ENCODE measurements around the gene CLMN. TPM values are rescaled to one million over a fixed set of nuclear protein-coding genes. Genes with fewer than 3 reads are reported as not detected.

The CLMN gene, protein sequence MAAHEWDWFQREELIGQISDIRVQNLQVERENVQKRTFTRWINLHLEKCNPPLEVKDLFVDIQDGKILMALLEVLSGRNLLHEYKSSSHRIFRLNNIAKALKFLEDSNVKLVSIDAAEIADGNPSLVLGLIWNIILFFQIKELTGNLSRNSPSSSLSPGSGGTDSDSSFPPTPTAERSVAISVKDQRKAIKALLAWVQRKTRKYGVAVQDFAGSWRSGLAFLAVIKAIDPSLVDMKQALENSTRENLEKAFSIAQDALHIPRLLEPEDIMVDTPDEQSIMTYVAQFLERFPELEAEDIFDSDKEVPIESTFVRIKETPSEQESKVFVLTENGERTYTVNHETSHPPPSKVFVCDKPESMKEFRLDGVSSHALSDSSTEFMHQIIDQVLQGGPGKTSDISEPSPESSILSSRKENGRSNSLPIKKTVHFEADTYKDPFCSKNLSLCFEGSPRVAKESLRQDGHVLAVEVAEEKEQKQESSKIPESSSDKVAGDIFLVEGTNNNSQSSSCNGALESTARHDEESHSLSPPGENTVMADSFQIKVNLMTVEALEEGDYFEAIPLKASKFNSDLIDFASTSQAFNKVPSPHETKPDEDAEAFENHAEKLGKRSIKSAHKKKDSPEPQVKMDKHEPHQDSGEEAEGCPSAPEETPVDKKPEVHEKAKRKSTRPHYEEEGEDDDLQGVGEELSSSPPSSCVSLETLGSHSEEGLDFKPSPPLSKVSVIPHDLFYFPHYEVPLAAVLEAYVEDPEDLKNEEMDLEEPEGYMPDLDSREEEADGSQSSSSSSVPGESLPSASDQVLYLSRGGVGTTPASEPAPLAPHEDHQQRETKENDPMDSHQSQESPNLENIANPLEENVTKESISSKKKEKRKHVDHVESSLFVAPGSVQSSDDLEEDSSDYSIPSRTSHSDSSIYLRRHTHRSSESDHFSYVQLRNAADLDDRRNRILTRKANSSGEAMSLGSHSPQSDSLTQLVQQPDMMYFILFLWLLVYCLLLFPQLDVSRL
- total RNA-seq (2011; cell fraction: chromatin; rRNA removed; ENCODE audit: low replicate concordance) = 0.37 and 1.2 TPM in 2 replicates
- total RNA-seq (2011; cell fraction: nucleolus; rRNA removed) = 0.17 and 0.39 TPM in 2 replicates
- total RNA-seq (2011; cell fraction: nucleoplasm; rRNA removed) = 0.15 and 0.51 TPM in 2 replicates
- total RNA-seq (2014; rRNA removed) (under 0.01 TPM in 1 of 2 replicates, not detected in the other), total RNA-seq (2014; rRNA removed; fragmentation: Illumina TruSeq; extraction: Trizol) (0.04 and 0.06 TPM in 2 replicates), total RNA-seq (2015; rRNA removed; fragmentation: Illumina TruSeq; extraction: Trizol) (not detected in 2 replicates), total RNA-seq (2021) (0.09 and 0.18 TPM in 2 replicates), polyA plus RNA-seq (2011; rRNA removed) (0.11 and 0.14 TPM in 2 replicates), polyA plus RNA-seq (2014; fragmentation: Illumina TruSeq; extraction: Trizol) (0.07 and 0.10 TPM in 2 replicates), polyA plus RNA-seq (2014; fragmentation: Nextera tagmentation; extraction: Ambion mirVana) (not detected), polyA plus RNA-seq (2014; rRNA removed) (0.01 TPM in 2 replicates), polyA minus RNA-seq (2011; rRNA and poly(A)+ RNA removed) (0.09 and 0.21 TPM in 2 replicates), Bru-seq, nascent RNA (percentile 19 among the genes with signal in this experiment), BruChase-seq, experiment 1, labeled RNA remaining after a 2-hour chase (percentile 18 among the genes with signal in this experiment), BruChase-seq, experiment 2, labeled RNA remaining after a 6-hour chase (percentile 15 among the genes with signal in this experiment)
- 0.01 and 0.06 TPM in 2 replicates for polyA plus RNA-seq (2011; cell fraction: cytosol; rRNA removed)
- 0.20 and 0.21 TPM in 2 replicates for polyA plus RNA-seq (2011; cell fraction: nucleus; rRNA removed)
- polyA plus RNA-seq (2012) = 0.03 and 0.16 TPM in 2 replicates
- polyA minus RNA-seq (2011; cell fraction: cytosol; rRNA and poly(A)+ RNA removed) = 0.29 TPM in 1 of 2 replicates, not detected in the other
- 0.13 TPM in 1 of 2 replicates, not detected in the other for polyA minus RNA-seq (2011; cell fraction: nucleus; rRNA and poly(A)+ RNA removed)
- long read RNA-seq, experiment 1 = 0 reads
- long read RNA-seq, experiment 2 = 0 reads
- long read RNA-seq, experiment 3 = 0 reads

DNA sequence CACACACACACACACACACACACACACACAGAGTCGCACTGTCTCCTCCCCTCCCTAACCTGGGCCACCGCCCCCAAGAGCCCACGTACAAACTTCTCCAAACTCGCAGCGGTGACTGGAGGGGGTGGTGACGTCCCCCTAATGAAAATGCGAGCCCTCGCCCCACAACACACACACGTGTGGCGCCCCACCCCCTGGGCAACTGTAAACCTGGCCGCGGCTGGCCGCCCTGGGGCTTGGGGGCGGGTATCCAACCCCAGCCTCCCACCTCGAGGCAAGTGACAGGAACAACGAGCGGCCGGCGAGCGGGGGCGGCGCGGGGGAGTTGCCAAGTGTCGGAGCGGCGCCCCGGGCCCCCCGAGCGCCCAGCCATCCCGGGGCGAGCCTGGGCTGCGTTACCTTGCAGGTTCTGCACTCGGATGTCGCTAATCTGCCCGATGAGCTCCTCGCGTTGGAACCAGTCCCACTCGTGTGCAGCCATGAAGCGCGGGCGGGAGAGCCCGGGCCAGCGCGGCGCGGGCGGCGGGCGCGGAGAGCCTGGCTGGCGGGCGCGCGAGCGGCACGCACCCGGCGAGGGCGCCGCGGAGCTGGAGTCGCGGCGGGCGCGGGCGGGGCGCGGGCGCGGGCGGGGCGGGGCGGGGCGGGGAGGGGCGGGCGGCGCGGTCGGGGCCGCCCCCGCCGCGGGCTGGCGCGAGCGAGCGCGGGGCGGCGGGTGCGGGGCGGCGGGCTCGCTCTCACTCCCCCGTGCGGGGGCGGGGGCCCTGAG lies at the start of gene CLMN:
Gene CLMN, minus strand, starts transcription at position 597 of the 766 bp plus-strand sequence. Its CDS starts 116 bp downstream, at position 481.
- Histone ChIP-seq H3K4me3 (peak within 1 kb of the TSS; percentile 41), H3K36me3 (ENCODE audit: control insufficient read depth, insufficient read depth, low read length) (no peaks in the 10 kb centered on the region), H4K20me1 (replicated peaks; ENCODE audit: control insufficient read depth, insufficient read depth, low read length) (no peaks in the 10 kb centered on the region), H3K27me3 (ENCODE audit: control insufficient read depth in 2 of 2, insufficient read depth in 2 of 2, low read length in 2 of 2) (peaks cover 0 to 37% of the 10 kb centered on the region in 2 experiments; a peak in 3 of 5 replicates), H3K9me1 (ENCODE audit: control insufficient read depth, insufficient read depth, low read length) (no peaks in the 10 kb centered on the region), H2AFZ (ENCODE audit: low read depth, low read length) (peak within 1 kb of the TSS; percentile 66; the same call in 1 of the 2 replicates), H3K4me2 (ENCODE audit: insufficient read depth, low read length) (peak within 1 kb of the TSS; percentile 66), H3K9ac (ENCODE audit: insufficient read depth in 1 of 2, low read depth in 2 of 2, low read length in 2 of 2) (peak within 1 kb of the TSS in 1 of 2 experiments; percentile 85; a peak in 2 of 4 replicates), H3K9me3 (replicated peaks; ENCODE audit: control insufficient read depth, insufficient read depth, low read depth, low read length) (no peaks in the 10 kb centered on the region), H3K27ac (ENCODE audit: extremely low read depth, low read depth, low read length) (no peak within 1 kb of the TSS), H3K79me2 (ENCODE audit: control insufficient read depth, insufficient read depth, low read length) (no peaks in the 10 kb centered on the region), H3K4me1 (replicated peaks in 1 of 2; ENCODE audit: control insufficient read depth in 2 of 2, insufficient read depth in 2 of 2, low read length in 2 of 2) (peaks cover 0 to 12% of the 10 kb centered on the region in 2 experiments; a peak in 2 of 5 replicates)
- 0% methylated on average over 4 of the region's 98 CpGs for WGBS (ENCODE audit: insufficient coverage, low coverage, missing lambda C conversion rate)
- intact Hi-C loops (cut with micrococcal nuclease) (no loop called here), in situ Hi-C loops (cut with MboI) (no loop called here)
- DNase-seq (ENCODE audit: extremely low read depth in 1 of 4, low spot score in 3 of 4) (peak; percentile 23 to 87 (median 78)), FAIRE-seq (no peak), ATAC-seq (peak; percentile 83)
- CTCF ChIA-PET (ENCODE audit: low intra/inter-chr PET ratio) = no interaction called here
- no TSS peak for BruUV-seq (replicated peaks)
- POLR2A ChIA-PET = no interaction called here
- no peak for TF ChIP-seq PURB (CRISPR knock-in tag; IDR thresholded peaks at IDR 0.05; ENCODE audit: low read depth)
- TF ChIP-seq SLC30A9 (CRISPR knock-in tag; IDR thresholded peaks at IDR 0.05) = no peak
- TF ChIP-seq EGR1 (conservative IDR thresholded peaks at IDR 0.05) = peak; percentile 78
- TF ChIP-seq, protein P1, sequence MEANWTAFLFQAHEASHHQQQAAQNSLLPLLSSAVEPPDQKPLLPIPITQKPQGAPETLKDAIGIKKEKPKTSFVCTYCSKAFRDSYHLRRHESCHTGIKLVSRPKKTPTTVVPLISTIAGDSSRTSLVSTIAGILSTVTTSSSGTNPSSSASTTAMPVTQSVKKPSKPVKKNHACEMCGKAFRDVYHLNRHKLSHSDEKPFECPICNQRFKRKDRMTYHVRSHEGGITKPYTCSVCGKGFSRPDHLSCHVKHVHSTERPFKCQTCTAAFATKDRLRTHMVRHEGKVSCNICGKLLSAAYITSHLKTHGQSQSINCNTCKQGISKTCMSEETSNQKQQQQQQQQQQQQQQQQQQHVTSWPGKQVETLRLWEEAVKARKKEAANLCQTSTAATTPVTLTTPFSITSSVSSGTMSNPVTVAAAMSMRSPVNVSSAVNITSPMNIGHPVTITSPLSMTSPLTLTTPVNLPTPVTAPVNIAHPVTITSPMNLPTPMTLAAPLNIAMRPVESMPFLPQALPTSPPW (CRISPR knock-in tag; IDR thresholded peaks at IDR 0.05) = 0 out of 2 replicates have a peak, but pooled peaks have one; percentile 32
- TF ChIP-seq, protein P2, sequence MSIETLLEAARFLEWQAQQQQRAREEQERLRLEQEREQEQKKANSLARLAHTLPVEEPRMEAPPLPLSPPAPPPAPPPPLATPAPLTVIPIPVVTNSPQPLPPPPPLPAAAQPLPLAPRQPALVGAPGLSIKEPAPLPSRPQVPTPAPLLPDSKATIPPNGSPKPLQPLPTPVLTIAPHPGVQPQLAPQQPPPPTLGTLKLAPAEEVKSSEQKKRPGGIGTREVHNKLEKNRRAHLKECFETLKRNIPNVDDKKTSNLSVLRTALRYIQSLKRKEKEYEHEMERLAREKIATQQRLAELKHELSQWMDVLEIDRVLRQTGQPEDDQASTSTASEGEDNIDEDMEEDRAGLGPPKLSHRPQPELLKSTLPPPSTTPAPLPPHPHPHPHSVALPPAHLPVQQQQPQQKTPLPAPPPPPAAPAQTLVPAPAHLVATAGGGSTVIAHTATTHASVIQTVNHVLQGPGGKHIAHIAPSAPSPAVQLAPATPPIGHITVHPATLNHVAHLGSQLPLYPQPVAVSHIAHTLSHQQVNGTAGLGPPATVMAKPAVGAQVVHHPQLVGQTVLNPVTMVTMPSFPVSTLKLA (conservative IDR thresholded peaks at IDR 0.05) = peak; percentile 31 to 55; a peak in 1 of 4 replicates
- no peak for TF ChIP-seq FOXJ3 (CRISPR knock-in tag; IDR thresholded peaks at IDR 0.05)
- TF ChIP-seq CXXC5 (CRISPR knock-in tag; IDR thresholded peaks at IDR 0.05) = 0 out of 2 replicates have a peak, but pooled peaks have one; percentile 18
- no peak for TF ChIP-seq ZNF57 (CRISPR knock-in tag; IDR thresholded peaks at IDR 0.05)

Measured in K562 (cell line).